HFFc6 (cell line): ENCODE measurements around the gene PRPS1L1. TPM values are rescaled to one million over a fixed set of nuclear protein-coding genes. Genes with fewer than 3 reads are reported as not detected.

Source experiments
- DNase-seq: peaks from one replicate; pipeline ENCODE4 v3.0.0-alpha.2; 2018
- H3K27ac Mint-ChIP-seq: 2 replicates; pipeline ENCODE4 v1.8.0; 2020; ENCODE audit warnings: mild to moderate bottlenecking, mixed read lengths
- H3K27me3 Mint-ChIP-seq: 2 replicates; pipeline ENCODE4 v1.8.0; 2021; ENCODE audit warnings: mild to moderate bottlenecking, moderate library complexity, mixed read lengths; ENCODE audit not compliant: insufficient read depth
- H3K36me3 Mint-ChIP-seq: 2 replicates; pipeline ENCODE4 v1.8.0; 2021; ENCODE audit warnings: low read depth, mixed read lengths
- H3K4me1 Mint-ChIP-seq: 2 replicates; pipeline ENCODE4 v1.8.0; 2020; ENCODE audit warnings: low read depth, mixed read lengths
- H3K4me3 Mint-ChIP-seq: 2 replicates; pipeline ENCODE4 v1.8.0; 2020; ENCODE audit warnings: mild to moderate bottlenecking, moderate library complexity, mixed read lengths
- H3K9me3 Mint-ChIP-seq: 2 replicates; pipeline ENCODE4 v1.8.0; 2020; ENCODE audit warnings: mild to moderate bottlenecking, mixed read lengths
- CTCF ChIP-seq: fragments of 200-600 bp; sonication (generic); IDR thresholded peaks from 2 replicates; pipeline ENCODE4 v1.5.0; 2021; ENCODE audit warnings: antibody characterized with exemption, mild to moderate bottlenecking
- total RNA-seq, 6 experiments: library from RNA; stranded (reverse); fragmentation: NEBNext Ultra II Directional; extraction: Animal tissue kit (Norgen Biotek cat#: 25700); gene quantifications; 2 replicates in 1 of 6; 3 replicates in 5 of 6; pipeline ENCODE4 v1.2.3, GENCODE V29; 2021

PRPS1L1 gene
- total RNA-seq, 6 experiments from 2014 or later: not detected

GRCh38 chr7:18045171-18045570 lies 17.5 kb upstream of the PRPS1L1 start:
- DNase-seq: no peak
- TF ChIP-seq CTCF: no peak
- no peak overlapping the region for H3K4me3 Mint-ChIP-seq
- no peaks in the 10 kb centered on the region for H3K9me3 Mint-ChIP-seq
- H3K27me3 Mint-ChIP-seq: no peaks in the 10 kb centered on the region; the same call in 1 of the 2 replicates
- peaks cover 13% of the 10 kb centered on the region for H3K4me1 Mint-ChIP-seq
- H3K36me3 Mint-ChIP-seq: no peaks in the 10 kb centered on the region
- H3K27ac Mint-ChIP-seq: no peak overlapping the region

- no peak for DNase-seq
- peaks cover 22% of the 10 kb centered on the region for H3K4me1 Mint-ChIP-seq
- no peak for TF ChIP-seq CTCF
These were observed 13.5 kb upstream of the PRPS1L1 start for GRCh38 chr7:18041191-18041590.

GRCh38 chr7:18040196-18040595 lies 12.6 kb upstream of the PRPS1L1 start:
- Mint-ChIP-seq H3K36me3 (no peaks in the 10 kb centered on the region), H3K4me1 (peaks cover 22% of the 10 kb centered on the region), H3K27ac (no peak overlapping the region), H3K27me3 (peaks cover 3% of the 10 kb centered on the region; the same call in 1 of the 2 replicates), H3K4me3 (peak overlapping the region; percentile 7), H3K9me3 (no peaks in the 10 kb centered on the region)
- no peak for TF ChIP-seq CTCF
- DNase-seq: peak; percentile 39

More at GRCh38 chr7:18041191-18041590, 13.5 kb upstream of the PRPS1L1 start:
- Mint-ChIP-seq H3K27me3 (no peaks in the 10 kb centered on the region; the same call in 1 of the 2 replicates), H3K27ac (no peak overlapping the region), H3K9me3 (no peaks in the 10 kb centered on the region), H3K36me3 (no peaks in the 10 kb centered on the region), H3K4me3 (no peak overlapping the region)

- no peak for DNase-seq
- Mint-ChIP-seq H3K36me3 (no peaks in the 10 kb centered on the region), H3K9me3 (no peaks in the 10 kb centered on the region), H3K27me3 (peaks cover 3% of the 10 kb centered on the region; the same call in 1 of the 2 replicates), H3K27ac (no peak overlapping the region), H3K4me1 (peaks cover 22% of the 10 kb centered on the region), H3K4me3 (no peak overlapping the region)
- no peak for TF ChIP-seq CTCF
These were observed 10.7 kb upstream of the PRPS1L1 start for GRCh38 chr7:18038382-18038781.

- no peak for TF ChIP-seq CTCF
- H3K27me3 Mint-ChIP-seq: 0 out of 2 replicates have a peak, but pooled peaks cover 3% of the 10 kb centered on the region
- H3K9me3 Mint-ChIP-seq: no peaks in the 10 kb centered on the region
- H3K36me3 Mint-ChIP-seq: no peaks in the 10 kb centered on the region
- H3K4me1 Mint-ChIP-seq: peaks cover 22% of the 10 kb centered on the region
- DNase-seq: no peak
- H3K4me3 Mint-ChIP-seq: no peak overlapping the region
- no peak overlapping the region for H3K27ac Mint-ChIP-seq
These were observed 10.0 kb upstream of the PRPS1L1 start for GRCh38 chr7:18037609-18038008.

GRCh38 chr7:18036783-18037182 lies 9.1 kb upstream of the PRPS1L1 start:
- Mint-ChIP-seq H3K4me3 (no peak overlapping the region), H3K36me3 (no peaks in the 10 kb centered on the region), H3K4me1 (peaks cover 22% of the 10 kb centered on the region), H3K27ac (no peak overlapping the region), H3K9me3 (no peaks in the 10 kb centered on the region), H3K27me3 (0 out of 2 replicates have a peak, but pooled peaks cover 3% of the 10 kb centered on the region)
- no peak for DNase-seq
- no peak for TF ChIP-seq CTCF
